GM12878 (cell line): Measurements from ENCODE around the gene RPRD1B. TPM values are rescaled to one million over a fixed set of nuclear protein-coding genes. Genes with fewer than 3 reads are reported as not detected.

ENCODE experiments used
- ATAC-seq: fragments of 200-7000 bp; cut with Tn5 transposase; 3 replicates; pipeline ENCODE4 v1.9.1; 2020; ENCODE audit warnings: mild to moderate bottlenecking, moderate library complexity
- BruUV-seq: library from RNA; stranded (reverse); fragments of 400-500 nt; replicated peaks from 2 replicates; lab custom pipeline; 2021; lab: Mats Ljungman, UMichigan
- CTCF ChIA-PET: fragments of 300-600 bp; sonication (Branson Sonifier 250); formaldehyde crosslinking; extraction: SDS; loops from one replicate; lab custom pipeline; 2021; ENCODE audit warnings: inconsistent platforms; lab: Yijun Ruan, JAX
- POLR2A ChIA-PET: fragments of 350-600 bp; formaldehyde crosslinking; extraction: SDS; loops from one replicate; lab custom pipeline; 2021; ENCODE audit warnings: inconsistent platforms; lab: Charles Lee
- RAD21 ChIA-PET: fragments of 300-600 bp; sonication (Branson Sonifier 250); formaldehyde crosslinking; loops from one replicate; lab custom pipeline; 2023; ENCODE audit warnings: antibody characterized with exemption; ENCODE audit not compliant: unreplicated experiment; lab: Charles Lee
- SMC1A ChIA-PET: fragments of 300-600 bp; sonication (Branson Sonifier 250); formaldehyde crosslinking; loops from one replicate; lab custom pipeline; 2023; ENCODE audit not compliant: unreplicated experiment, uncharacterized antibody; lab: Charles Lee
- DNase-seq: peaks from one replicate; pipeline ENCODE4 v3.0.0-alpha.2; 2011; ENCODE audit warnings: low read depth, low spot score
- FAIRE-seq: peaks from 3 replicates; lab custom pipeline; 2011; peaks lifted over from hg19 to GRCh38; lab: Jason Lieb, UNC
- H2AFZ ChIP-seq: 2 replicates; pipeline ENCODE4 v1.6.0; 2011; ENCODE audit warnings: low read depth, low read length, control low read depth; ENCODE audit not compliant: control insufficient read depth
- H3K27ac ChIP-seq: 2 replicates; pipeline ENCODE4 v1.5.1; 2011; ENCODE audit warnings: control low read depth; ENCODE audit not compliant: control insufficient read depth, insufficient read depth
- H3K27me3 ChIP-seq, 2 experiments: replicated peaks in 1 of 2; 2 replicates each; pipeline versions ENCODE4 v1.6.0 to v1.6.1; 2011; ENCODE audit warnings: low read length in 1 of 2; ENCODE audit not compliant: control insufficient read depth in 2 of 2, insufficient read depth in 2 of 2
- H3K36me3 ChIP-seq, 2 experiments: 2 replicates each; pipeline ENCODE4 v1.5.1; 2011; ENCODE audit warnings: low read length in 1 of 2; ENCODE audit not compliant: control insufficient read depth in 2 of 2, insufficient read depth in 2 of 2
- H3K4me1 ChIP-seq: 2 replicates; pipeline ENCODE4 v1.6.1; 2011; ENCODE audit warnings: mild to moderate bottlenecking, low read length, moderate library complexity, mixed read lengths; ENCODE audit not compliant: control insufficient read depth, insufficient read depth
- H3K4me2 ChIP-seq: 2 replicates; pipeline ENCODE4 v1.6.0; 2011; ENCODE audit warnings: control low read depth; ENCODE audit not compliant: control insufficient read depth, insufficient read depth
- H3K4me3 ChIP-seq: fragments of 200-600 bp; sonication (generic); 2 replicates; pipeline ENCODE4 v1.5.1; 2016
- H3K79me2 ChIP-seq: 2 replicates; pipeline ENCODE4 v1.6.0; 2011; ENCODE audit warnings: low read length; ENCODE audit not compliant: control insufficient read depth, insufficient read depth
- H3K9ac ChIP-seq: 2 replicates; pipeline ENCODE4 v1.8.0; 2011; ENCODE audit warnings: low read length, control low read depth, mixed read lengths; ENCODE audit not compliant: control insufficient read depth, insufficient read depth
- H3K9me3 ChIP-seq: replicated peaks from 3 replicates; pipeline ENCODE4 v1.5.1; 2011; ENCODE audit warnings: mild to moderate bottlenecking, low read length; ENCODE audit not compliant: control insufficient read depth, insufficient read depth
- H4K20me1 ChIP-seq: 2 replicates; pipeline ENCODE4 v1.6.0; 2011; ENCODE audit not compliant: control insufficient read depth, insufficient read depth
- BHLHE40 ChIP-seq, 2 experiments: fragments of 450-650 bp in 1 of 2; IDR thresholded peaks; 2 replicates each; pipeline ENCODE4 v1.6.1; 2011 to 2017; ENCODE audit warnings: low read depth in 2 of 2, borderline replicate concordance in 1 of 2, improper control_type of control experiment in 1 of 2, low read length in 1 of 2, mild to moderate bottlenecking in 1 of 2
- EED ChIP-seq: sonication (generic); IDR thresholded peaks from 2 replicates; pipeline ENCODE4 v1.6.1; 2016; ENCODE audit warnings: antibody characterized with exemption, low read depth
- FOXM1 ChIP-seq: IDR thresholded peaks from 2 replicates; pipeline ENCODE4 v1.6.1; 2012; ENCODE audit warnings: low read depth, mild to moderate bottlenecking, inconsistent platforms, low read length, moderate library complexity
- MTA3 ChIP-seq: IDR thresholded peaks from 2 replicates; pipeline ENCODE4 v1.6.1; 2012; ENCODE audit warnings: low read length, inconsistent platforms, borderline replicate concordance
- POLR2A ChIP-seq: IDR thresholded peaks from 2 replicates; pipeline ENCODE4 v1.6.1; 2011; ENCODE audit warnings: low read depth, mild to moderate bottlenecking, low read length
- RUNX3 ChIP-seq: IDR thresholded peaks from 2 replicates; pipeline ENCODE4 v1.6.1; 2012; ENCODE audit warnings: low read length, inconsistent platforms
- USF2 ChIP-seq: IDR thresholded peaks from 2 replicates; pipeline ENCODE4 v1.6.1; 2011; ENCODE audit warnings: low read depth, low read length, improper control_type of control experiment, borderline replicate concordance
- ZBTB11 ChIP-seq: fragments of 450-650 bp; formaldehyde crosslinking; IDR thresholded peaks from 2 replicates; pipeline ENCODE4 v1.5.0; 2022; ENCODE audit warnings: mild to moderate bottlenecking, missing genetic modification characterization
- ZNF384 ChIP-seq: IDR thresholded peaks from 2 replicates; pipeline ENCODE4 v1.6.1; 2012; ENCODE audit warnings: low read depth, mild to moderate bottlenecking, low read length, improper control_type of control experiment, borderline replicate concordance
- WGBS: methylation state at CpG from one replicate; pipeline ENCODE4 v1.1.6; 2016; ENCODE audit warnings: low lambda C conversion rate; ENCODE audit not compliant: insufficient replicate concordance, insufficient coverage; ENCODE audit errors: missing lambda C conversion rate; 5-methylcytosine and 5-hydroxymethylcytosine counted together
- in situ Hi-C: fragments of 300-500 bp; cut with MboI; formaldehyde crosslinking; loops from 9 replicates; pipeline ENCODE4 v1.14.3; 2018; ENCODE audit warnings: mixed read lengths
- intact Hi-C: fragments of 100-400 bp; cut with micrococcal nuclease; formaldehyde crosslinking; loops from one replicate; pipeline ENCODE4 v1.14.2; 2022; ENCODE audit not compliant: unreplicated experiment
- polyA plus RNA-seq, 11 experiments: library from polyadenylated mRNA; depleted of rRNA in 4 of 11; unstranded in 6 of 11; stranded (reverse) in 5 of 11; fragments of >200 nt; fragmentation: Nextera tagmentation in 4 of 11; fragmentation: Illumina TruSeq in 1 of 11; extraction: Ambion mirVana in 4 of 11; extraction: Trizol in 1 of 11; gene quantifications; 1 replicate in 1 of 11; 2 replicates in 10 of 11; pipeline versions ENCODE4 v1.2.1 to v1.2.3, GENCODE V29; 2011 to 2016; ENCODE audit warnings: inconsistent platforms in 2 of 11, missing spikeins in 2 of 11, low read depth in 1 of 11
- total RNA-seq, 4 experiments: library from RNA; depleted of rRNA in 3 of 4; stranded (reverse); fragments of >200 nt in 3 of 4; fragmentation: Illumina TruSeq in 1 of 4; extraction: Trizol in 1 of 4; gene quantifications; 2 replicates each; pipeline versions ENCODE4 v1.2.1 to v1.2.3, GENCODE V29; 2013 to 2021

Gene RPRD1B
- total and polyA plus RNA-seq, 10 of the 15 experiments (the other 5 are each of a cell fraction or from before 2014, with no cell fraction given) = 5.2 to 40.2 (median 30.0) TPM

- Histone ChIP-seq H4K20me1 (no peaks in the 10 kb centered on the region), H3K79me2 (peaks cover 11% of the 10 kb centered on the region), H2AFZ (no peak overlapping the region), H3K4me2 (no peak overlapping the region), H3K4me3 (no peak overlapping the region), H3K27me3 (no peaks in the 10 kb centered on the region), H3K9ac (no peak overlapping the region), H3K9me3 (peaks cover 9% of the 10 kb centered on the region; the same call in 2 of the 3 replicates), H3K27ac (no peak overlapping the region), H3K36me3 (peaks cover 6 to 7% of the 10 kb centered on the region in 2 experiments), H3K4me1 (no peaks in the 10 kb centered on the region)
- ChIA-PET POLR2A (interaction anchor here (0.7 kb wide), 1 partner anchor 323 kb away, joined by 3 read pairs; no protein-coding TSS in a partner anchor), SMC1A (interaction anchor here (2.6 kb wide), 1 partner anchor 10 kb away, joined by 8 read pairs; no protein-coding TSS in a partner anchor), CTCF (interaction anchor here (0.7 kb wide), 1 partner anchor 24 kb away, joined by 3 read pairs; no protein-coding TSS in a partner anchor), RAD21 (no interaction called here)
- ATAC-seq (no peak), FAIRE-seq (no peak), DNase-seq (no peak)
- WGBS = 98% methylated on average over 2 of the region's 2 CpGs
- TF ChIP-seq MTA3 (no peak), ZNF384 (no peak), POLR2A (no peak), RUNX3 (no peak), BHLHE40 (IDR thresholded peaks at IDR 0.05; ENCODE audit: borderline replicate concordance in 1 of 2, low read depth in 2 of 2, low read length in 1 of 2) (no peak), EED (no peak), FOXM1 (no peak), ZBTB11 (CRISPR knock-in tag) (no peak), USF2 (no peak)
- no TSS peak for BruUV-seq
- in situ Hi-C loops = no loop called here
- intact Hi-C loops = no loop called here
Measured at GRCh38 chr20:38018385-38018784, 15.2 kb upstream of the RPRD1B start.
